Cardiac muscle cell (in vitro differentiated cells and primary cell): Measurements from ENCODE around the gene GRK3. TPM values are rescaled to one million over a fixed set of nuclear protein-coding genes. Genes with fewer than 3 reads are reported as not detected.

Source experiments
- DNase-seq, 2 donors: peaks; one replicate each; pipeline versions ENCODE4 v3.0.0 to v3.0.0-alpha.2; 2010 to 2017; ENCODE audit warnings: low read depth in 1 of 2, low spot score in 1 of 2
- H3K27ac ChIP-seq: fragments of 200-600 bp; sonication (generic); 2 replicates; pipeline ENCODE4 v1.5.1; 2016
- H3K27me3 ChIP-seq: fragments of 200-600 bp; sonication (generic); 2 replicates; pipeline ENCODE4 v1.6.0; 2016; ENCODE audit warnings: control low read depth
- H3K36me3 ChIP-seq: fragments of 200-600 bp; sonication (generic); 2 replicates; pipeline ENCODE4 v1.5.1; 2016; ENCODE audit warnings: control low read depth
- H3K4me1 ChIP-seq: fragments of 200-600 bp; sonication (generic); 2 replicates; pipeline ENCODE4 v1.8.1; 2017; ENCODE audit warnings: low read depth, mild to moderate bottlenecking, mixed run types
- H3K4me3 ChIP-seq: fragments of 200-600 bp; sonication (generic); 2 replicates; pipeline ENCODE4 v1.5.1; 2016; ENCODE audit warnings: mild to moderate bottlenecking
- H3K9me3 ChIP-seq: fragments of 200-600 bp; sonication (generic); 2 replicates; pipeline ENCODE4 v1.5.1; 2017; ENCODE audit warnings: low read depth, mild to moderate bottlenecking, control low read depth
- CTCF ChIP-seq: IDR thresholded peaks from 2 replicates; pipeline ENCODE4 v1.5.1; 2012; ENCODE audit warnings: low read depth, mild to moderate bottlenecking, low read length
- polyA plus RNA-seq: library from polyadenylated mRNA; unstranded; fragments of >200 nt; fragmentation: Nextera tagmentation; extraction: Ambion mirVana; gene quantifications from 2 replicates; pipeline ENCODE4 v1.2.1, GENCODE V29; 2016
- total RNA-seq: library from RNA; depleted of rRNA; stranded (reverse); fragments of >200 nt; gene quantifications from 2 replicates; pipeline ENCODE4 v1.2.3, GENCODE V29; 2016

GRK3 gene
- total and polyA plus RNA-seq, 2 experiments from 2014 or later, result 5.7 to 10.5 TPM

- Histone ChIP-seq H3K4me3 (no peak overlapping the region), H3K36me3 (peaks cover 43% of the 10 kb centered on the region), H3K27ac (no peak overlapping the region), H3K4me1 (no peaks in the 10 kb centered on the region), H3K27me3 (no peaks in the 10 kb centered on the region), H3K9me3 (no peaks in the 10 kb centered on the region)
- DNase-seq, result no peak
- no peak for TF ChIP-seq CTCF
Observed at GRCh38 chr22:25770333-25770732, 205.9 kb downstream of the GRK3 start.

GRCh38 chr22:25772288-25772687 lies 207.8 kb downstream of the GRK3 start:
- no peaks in the 10 kb centered on the region for H3K4me1 ChIP-seq
- H3K36me3 ChIP-seq, result peaks cover 35% of the 10 kb centered on the region
- H3K27ac ChIP-seq, result no peak overlapping the region
- no peaks in the 10 kb centered on the region for H3K9me3 ChIP-seq
- DNase-seq, result no peak
- no peak overlapping the region for H3K4me3 ChIP-seq
- no peaks in the 10 kb centered on the region for H3K27me3 ChIP-seq
- TF ChIP-seq CTCF, result no peak

- TF ChIP-seq CTCF, result peak; percentile 53
- no peak overlapping the region for H3K27ac ChIP-seq
- H3K27me3 ChIP-seq, result no peaks in the 10 kb centered on the region
- H3K4me3 ChIP-seq, result no peak overlapping the region
- no peak for DNase-seq
- no peaks in the 10 kb centered on the region for H3K9me3 ChIP-seq
- peaks cover 40% of the 10 kb centered on the region for H3K36me3 ChIP-seq
- no peaks in the 10 kb centered on the region for H3K4me1 ChIP-seq
Observed at GRCh38 chr22:25774575-25775026, 210.1 kb downstream of the GRK3 start.

- peaks cover 34% of the 10 kb centered on the region for H3K36me3 ChIP-seq
- DNase-seq, result peak in 1 of 2 donors; percentile 30
Observed at GRCh38 chr22:25775531-25775930, 211.1 kb downstream of the GRK3 start.

GRCh38 chr22:25777411-25777810 lies 212.9 kb downstream of the GRK3 start:
- DNase-seq, result no peak
- Histone ChIP-seq H3K36me3 (peaks cover 39% of the 10 kb centered on the region), H3K4me3 (no peak overlapping the region), H3K4me1 (no peaks in the 10 kb centered on the region), H3K27me3 (no peaks in the 10 kb centered on the region), H3K27ac (no peak overlapping the region), H3K9me3 (no peaks in the 10 kb centered on the region)
- TF ChIP-seq CTCF, result no peak

More at GRCh38 chr22:25775531-25775930, 211.1 kb downstream of the GRK3 start:
- no peak for TF ChIP-seq CTCF
- Histone ChIP-seq H3K4me1 (no peaks in the 10 kb centered on the region), H3K4me3 (no peak overlapping the region), H3K27ac (no peak overlapping the region), H3K9me3 (no peaks in the 10 kb centered on the region), H3K27me3 (no peaks in the 10 kb centered on the region)

- peak in 1 of 2 donors; percentile 64 for DNase-seq
Observed at GRCh38 chr22:25777870-25778269, 213.4 kb downstream of the GRK3 start.

More at GRCh38 chr22:25777870-25778269, 213.4 kb downstream of the GRK3 start:
- no peaks in the 10 kb centered on the region for H3K9me3 ChIP-seq
- peak; percentile 48 for TF ChIP-seq CTCF
- no peaks in the 10 kb centered on the region for H3K27me3 ChIP-seq
- H3K4me1 ChIP-seq, result no peaks in the 10 kb centered on the region
- H3K27ac ChIP-seq, result no peak overlapping the region
- H3K36me3 ChIP-seq, result peaks cover 39% of the 10 kb centered on the region
- no peak overlapping the region for H3K4me3 ChIP-seq
